H1 (cell line): ENCODE data around the gene CPNE8. TPM values are rescaled to one million over a fixed set of nuclear protein-coding genes. Genes with fewer than 3 reads are reported as not detected.

ENCODE experiments used
- CTCF ChIA-PET: fragments of 300-600 bp; sonication (Branson Sonifier 250); formaldehyde crosslinking; loops from one replicate; lab custom pipeline; 2021; ENCODE audit not compliant: partially characterized antibody; lab: Charles Lee
- POLR2A ChIA-PET: fragments of 300-600 bp; sonication (Branson Sonifier 250); formaldehyde crosslinking; loops from one replicate; lab custom pipeline; 2021; ENCODE audit warnings: inconsistent platforms; ENCODE audit not compliant: partially characterized antibody; lab: Charles Lee
- DNase-seq, 2 experiments: peaks; one replicate each; pipeline versions ENCODE4 v3.0.0 to v3.0.0-alpha.2; 2010 to 2022; ENCODE audit warnings: low spot score in 2 of 2, low read depth in 1 of 2, mixed read lengths in 1 of 2
- FAIRE-seq: peaks from 2 replicates; lab custom pipeline; 2011; peaks lifted over from hg19 to GRCh38; lab: Jason Lieb, UNC
- H2AFZ ChIP-seq: 2 replicates; pipeline ENCODE4 v1.8.1; 2012; ENCODE audit warnings: low read length, inconsistent platforms
- H2AK5ac ChIP-seq: 2 replicates; pipeline ENCODE4 v1.6.1; 2013; ENCODE audit warnings: low read depth, low read length
- H2BK120ac ChIP-seq: replicated peaks from 2 replicates; pipeline ENCODE3; 2013; ENCODE audit warnings: low read depth, low read length, inconsistent platforms
- H2BK12ac ChIP-seq: 2 replicates; pipeline ENCODE4 v1.6.1; 2013; ENCODE audit warnings: low read depth, low read length
- H2BK15ac ChIP-seq: 2 replicates; pipeline ENCODE4 v1.6.1; 2013; ENCODE audit warnings: low read length
- H2BK20ac ChIP-seq: 2 replicates; pipeline ENCODE4 v1.6.1; 2013; ENCODE audit warnings: low read length
- H2BK5ac ChIP-seq: 2 replicates; pipeline ENCODE4 v1.6.1; 2013; ENCODE audit warnings: low read depth, low read length
- H3K14ac ChIP-seq: 2 replicates; pipeline ENCODE4 v1.6.1; 2013; ENCODE audit warnings: inconsistent platforms; ENCODE audit not compliant: insufficient read length
- H3K18ac ChIP-seq: 2 replicates; pipeline ENCODE4 v1.6.1; 2013; ENCODE audit warnings: low read length; ENCODE audit errors: extremely low read depth
- H3K23ac ChIP-seq: 2 replicates; pipeline ENCODE4 v1.6.1; 2013; ENCODE audit warnings: inconsistent platforms; ENCODE audit not compliant: insufficient read length
- H3K23me2 ChIP-seq: 2 replicates; pipeline ENCODE4 v1.6.1; 2013; ENCODE audit warnings: low read depth, low read length
- H3K27ac ChIP-seq: 2 replicates; pipeline ENCODE4 v1.6.1; 2011; ENCODE audit warnings: low read depth, low read length, inconsistent platforms
- H3K27me3 ChIP-seq, 4 experiments: replicated peaks in 1 of 4; 1 replicate in 1 of 4; 2 replicates in 3 of 4; pipeline versions ENCODE4 v1.6.1 to v1.8.1; 2011 to 2013; ENCODE audit warnings: low read length in 3 of 4, mild to moderate bottlenecking in 3 of 4, inconsistent platforms in 2 of 4, mixed read lengths in 2 of 4, moderate library complexity in 1 of 4; ENCODE audit not compliant: control insufficient read depth in 3 of 4, insufficient read depth in 3 of 4; ENCODE audit errors: extremely low read depth in 1 of 4
- H3K36me3 ChIP-seq, 4 experiments: 2 replicates each; pipeline versions ENCODE4 v1.6.1 to v1.8.1; 2011 to 2013; ENCODE audit warnings: mild to moderate bottlenecking in 4 of 4, low read length in 3 of 4, moderate library complexity in 2 of 4, control low read depth in 1 of 4, inconsistent platforms in 1 of 4; ENCODE audit not compliant: insufficient read depth in 4 of 4, control insufficient read depth in 2 of 4
- H3K4ac ChIP-seq: replicated peaks from 2 replicates; pipeline ENCODE3; 2013; ENCODE audit warnings: low read length, low read depth, mixed read lengths, inconsistent platforms; ENCODE audit not compliant: insufficient read length
- H3K4me1 ChIP-seq, 4 experiments: replicated peaks in 1 of 4; 1 replicate in 1 of 4; 2 replicates in 3 of 4; pipeline versions ENCODE4 v1.6.1 to v1.8.1; 2011 to 2013; ENCODE audit warnings: low read length in 3 of 4, inconsistent platforms in 2 of 4, mixed read lengths in 1 of 4; ENCODE audit not compliant: insufficient read depth in 4 of 4, control insufficient read depth in 3 of 4
- H3K4me2 ChIP-seq, 2 experiments: 2 replicates each; pipeline versions ENCODE4 v1.6.1 to v1.8.1; 2011 to 2013; ENCODE audit warnings: low read depth in 2 of 2, low read length in 2 of 2, control low read depth in 1 of 2, inconsistent platforms in 1 of 2, mild to moderate bottlenecking in 1 of 2; ENCODE audit not compliant: insufficient read depth in 1 of 2
- H3K4me3 ChIP-seq, 4 experiments: fragments of 200-600, 300-600 bp in 1 of 4; sonication (generic), shearing (Covaris generic), sonication (Bioruptor Twin) in 1 of 4; 2 replicates each; pipeline versions ENCODE4 v1.5.1 to v1.8.1; 2011 to 2016; ENCODE audit warnings: low read length in 4 of 4, low read depth in 3 of 4, control low read depth in 2 of 4, inconsistent platforms in 2 of 4, mild to moderate bottlenecking in 2 of 4, mixed read lengths in 1 of 4, moderate library complexity in 1 of 4; ENCODE audit not compliant: insufficient read depth in 2 of 4; ENCODE audit errors: extremely low read depth in 1 of 4
- H3K56ac ChIP-seq: replicated peaks from 2 replicates; pipeline ENCODE3; 2013; ENCODE audit warnings: low read depth, mild to moderate bottlenecking, mixed read lengths, low read length, inconsistent platforms; ENCODE audit not compliant: insufficient read length
- H3K79me1 ChIP-seq: 2 replicates; pipeline ENCODE4 v1.6.1; 2013; ENCODE audit warnings: low read depth, low read length, control low read depth
- H3K79me2 ChIP-seq, 2 experiments: 2 replicates each; pipeline versions ENCODE4 v1.6.1 to v1.8.1; 2012 to 2013; ENCODE audit warnings: low read length in 2 of 2, mild to moderate bottlenecking in 2 of 2, inconsistent platforms in 1 of 2; ENCODE audit not compliant: insufficient read depth in 2 of 2, control insufficient read depth in 1 of 2
- H3K9ac ChIP-seq, 4 experiments: replicated peaks in 1 of 4; 1 replicate in 1 of 4; 2 replicates in 3 of 4; pipeline versions ENCODE4 v1.6.1 to v1.8.1; 2011 to 2013; ENCODE audit warnings: low read depth in 3 of 4, low read length in 3 of 4, control low read depth in 2 of 4, mild to moderate bottlenecking in 2 of 4, moderate library complexity in 2 of 4, inconsistent platforms in 1 of 4; ENCODE audit errors: extremely low read depth in 1 of 4
- H3K9me3 ChIP-seq, 2 experiments: 2 replicates each; pipeline versions ENCODE4 v1.6.1 to v1.8.1; 2012 to 2013; ENCODE audit warnings: mild to moderate bottlenecking in 2 of 2, moderate library complexity in 2 of 2, control low read depth in 1 of 2, inconsistent platforms in 1 of 2, low read depth in 1 of 2, low read length in 1 of 2, mixed read lengths in 1 of 2; ENCODE audit not compliant: insufficient read depth in 2 of 2
- H4K20me1 ChIP-seq, 2 experiments: replicated peaks in 1 of 2; 2 replicates each; pipeline versions ENCODE3 to v1.8.1; 2011 to 2013; ENCODE audit warnings: inconsistent platforms in 2 of 2, low read length in 2 of 2, mild to moderate bottlenecking in 1 of 2; ENCODE audit not compliant: insufficient read depth in 2 of 2, control insufficient read depth in 1 of 2
- H4K5ac ChIP-seq: 2 replicates; pipeline ENCODE4 v1.6.1; 2013; ENCODE audit warnings: low read length, low read depth, mixed read lengths, inconsistent platforms; ENCODE audit not compliant: insufficient read length
- H4K8ac ChIP-seq: 2 replicates; pipeline ENCODE4 v1.8.0; 2013; ENCODE audit warnings: mild to moderate bottlenecking, moderate library complexity, low read length, inconsistent platforms; ENCODE audit not compliant: insufficient read depth; ENCODE audit errors: extremely low read depth
- H4K91ac ChIP-seq: replicated peaks from 2 replicates; pipeline ENCODE3; 2013; ENCODE audit warnings: low read length, mixed read lengths, inconsistent platforms; ENCODE audit not compliant: insufficient read length
- ASH2L ChIP-seq: fragments of 200-600, 300-600 bp; sonication (generic); IDR thresholded peaks from one replicate; pipeline ENCODE4 v1.7.1; 2017; ENCODE audit warnings: low read length
- BACH1 ChIP-seq: IDR thresholded peaks from 2 replicates; pipeline ENCODE4 v1.6.1; 2012; ENCODE audit warnings: low read length, improper control_type of control experiment
- CHD1 ChIP-seq: IDR thresholded peaks from 2 replicates; pipeline ENCODE4 v1.6.1; 2012; ENCODE audit warnings: low read depth, low read length, improper control_type of control experiment
- MAFK ChIP-seq: IDR thresholded peaks from 2 replicates; pipeline ENCODE4 v1.6.1; 2012; ENCODE audit warnings: low read depth, mild to moderate bottlenecking, improper control_type of control experiment, low read length
- RAD21 ChIP-seq, 2 experiments: IDR thresholded peaks in 1 of 2; conservative IDR thresholded peaks in 1 of 2; 2 replicates each; pipeline ENCODE4 v1.6.1; 2011; ENCODE audit warnings: low read depth in 2 of 2, low read length in 2 of 2, improper control_type of control experiment in 1 of 2, inconsistent platforms in 1 of 2, mild to moderate bottlenecking in 1 of 2, moderate library complexity in 1 of 2
- RXRA ChIP-seq: IDR thresholded peaks from 2 replicates; pipeline ENCODE4 v1.6.1; 2011; ENCODE audit warnings: low read depth, mild to moderate bottlenecking, low read length, moderate library complexity; ENCODE audit not compliant: insufficient read depth
- SAP30 ChIP-seq: fragments of 300-600 bp; sonication (generic); IDR thresholded peaks from 2 replicates; pipeline ENCODE4 v1.7.1; 2012; ENCODE audit warnings: low read length, moderate library complexity, mild to moderate bottlenecking, inconsistent platforms; ENCODE audit not compliant: insufficient read depth, insufficient replicate concordance
- SIRT6 ChIP-seq: IDR thresholded peaks from one replicate; pipeline ENCODE4 v1.7.1; 2012; ENCODE audit warnings: low read length, inconsistent platforms
- SUZ12 ChIP-seq: fragments of 200-600 bp; sonication (generic); IDR thresholded peaks from 2 replicates; pipeline ENCODE4 v1.6.1; 2012; ENCODE audit warnings: mild to moderate bottlenecking, inconsistent platforms, low read length, moderate library complexity, mixed read lengths
- WGBS, 2 experiments: shearing (Covaris generic) in 1 of 2; methylation state at CpG; one replicate each; pipeline versions ENCODE4 v1.1.6 to v1.1.7; 2013 to 2015; ENCODE audit warnings: low lambda C conversion rate in 2 of 2, mixed read lengths in 2 of 2, inconsistent platforms in 1 of 2, low coverage in 1 of 2, missing lambda C conversion rate in 1 of 2; ENCODE audit not compliant: insufficient replicate concordance in 2 of 2, insufficient coverage in 1 of 2, insufficient read length in 1 of 2; ENCODE audit errors: extremely low coverage in 1 of 2, missing lambda C conversion rate in 1 of 2; 5-methylcytosine and 5-hydroxymethylcytosine counted together
- polyA plus RNA-seq, 7 experiments: library from polyadenylated mRNA; depleted of rRNA in 3 of 7; stranded (reverse) in 5 of 7; unstranded in 2 of 7; fragments of >200 nt in 5 of 7; fragments of 200-250 nt in 2 of 7; gene quantifications; 1 replicate in 5 of 7; 2 replicates in 1 of 7; 4 replicates in 1 of 7; pipeline versions ENCODE4 v1.2.1 to v1.2.3, GENCODE V29; 2011 to 2013; ENCODE audit warnings: missing spikeins in 2 of 7, mixed read lengths in 2 of 7
- total RNA-seq: library from RNA; stranded (reverse); fragmentation: NEBNext Ultra II Directional; extraction: Animal tissue kit (Norgen Biotek cat#: 25700); gene quantifications from 2 replicates; pipeline ENCODE4 v1.2.1, GENCODE V29; 2021

Gene CPNE8
- total and polyA plus RNA-seq, 2 of the 8 experiments (the other 6 are each of a cell fraction or from before 2014, with no cell fraction given), result 2.5 to 6.8 TPM

GRCh38 chr12:38949363-38949762, 44.0 kb upstream of the CPNE8 start:
- no peak overlapping the region for H2BK15ac ChIP-seq
- CTCF ChIA-PET, result interaction anchor here (1.0 kb wide), 1 partner anchor 155 kb away, joined by 3 read pairs; no protein-coding TSS in a partner anchor
- no peak overlapping the region for H2AFZ ChIP-seq
- 90 to 100% methylated on average over 2 of the region's 2 CpGs for WGBS, 2 experiments
- no peak overlapping the region for H2BK20ac ChIP-seq
- H3K27ac ChIP-seq, result no peak overlapping the region
- no peak for DNase-seq
- FAIRE-seq, result no peak
- H4K5ac ChIP-seq, result no peak overlapping the region
- no peaks in the 10 kb centered on the region; the same call in 1 of the 2 replicates for H3K23me2 ChIP-seq
- H2AK5ac ChIP-seq, result no peak overlapping the region
- no peak overlapping the region for H4K91ac ChIP-seq
- POLR2A ChIA-PET, result no interaction called here
- no peaks in the 10 kb centered on the region for H4K20me1 ChIP-seq
- H3K4ac ChIP-seq, result no peak overlapping the region
- H4K8ac ChIP-seq, result no peak overlapping the region
- no peak overlapping the region for H3K4me3 ChIP-seq
- no peak overlapping the region for H3K14ac ChIP-seq
- no peaks in the 10 kb centered on the region for H3K27me3 ChIP-seq
- H2BK120ac ChIP-seq, result no peak overlapping the region
- H3K56ac ChIP-seq, result no peak overlapping the region
- no peak overlapping the region for H3K18ac ChIP-seq
- H3K79me1 ChIP-seq, result no peaks in the 10 kb centered on the region
- H3K4me2 ChIP-seq, result no peak overlapping the region
- no peaks in the 10 kb centered on the region for H3K4me1 ChIP-seq
- no peak overlapping the region for H3K9ac ChIP-seq
- H3K23ac ChIP-seq, result no peak overlapping the region
- H3K9me3 ChIP-seq, result no peaks in the 10 kb centered on the region
- no peak overlapping the region for H2BK12ac ChIP-seq
- no peaks in the 10 kb centered on the region for H3K79me2 ChIP-seq
- H3K36me3 ChIP-seq, result no peaks in the 10 kb centered on the region
- H2BK5ac ChIP-seq, result no peak overlapping the region
- TF ChIP-seq SUZ12 (no peak), MAFK (no peak), SAP30 (no peak), CHD1 (no peak), RAD21 (IDR thresholded peaks at IDR 0.05 in 1 of 2, conservative IDR thresholded peaks at IDR 0.05 in 1 of 2; ENCODE audit: low read depth in 2 of 2, low read length in 2 of 2) (no peak), BACH1 (no peak), SIRT6 (no peak), ASH2L (no peak), RXRA (no peak)
